Thyroid gland (tissue), 4 donors: ENCODE measurements around the gene CAPG.

Experiments used
- POLR2A ChIP-seq, 2 donors: fragments of 450-650 bp; IDR thresholded peaks; one replicate each; pipeline ENCODE4 v1.6.1; 2017; ENCODE audit warnings: antibody characterized with exemption in 2 of 2, mild to moderate bottlenecking in 2 of 2, moderate library complexity in 1 of 2
- TF ChIP-seq, protein P1 (sequence below), 6 experiments: fragments of 200-600 bp in 3 of 6; fragments of 450-650 bp in 3 of 6; sonication (generic) in 3 of 6; IDR thresholded peaks; one replicate each; pipeline ENCODE4 v1.5.1; 2016 to 2019; ENCODE audit warnings: antibody characterized with exemption in 6 of 6, mild to moderate bottlenecking in 2 of 6, inconsistent platforms in 1 of 6, moderate library complexity in 1 of 6

DNA sequence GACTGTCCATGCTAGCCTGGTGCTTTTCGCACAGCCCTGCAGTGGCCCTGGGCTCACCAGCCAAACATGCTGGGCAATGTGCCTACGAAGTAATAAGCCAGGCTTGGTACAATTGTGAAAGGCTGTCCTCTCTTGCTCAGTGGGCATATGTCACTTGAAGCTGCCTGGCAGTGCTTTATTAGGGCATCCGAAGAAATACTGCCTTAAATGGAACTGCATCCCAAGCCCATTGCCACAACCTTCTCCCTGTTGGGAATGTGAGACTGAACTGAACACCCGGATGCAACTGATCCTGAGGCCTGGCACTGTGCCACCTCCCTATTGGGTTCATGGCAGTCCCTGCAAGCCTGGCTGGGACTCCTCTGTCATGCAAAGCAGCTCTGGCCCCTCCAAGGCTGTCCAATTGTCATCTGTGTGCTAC lies 15.9 kb downstream of the CAPG start:
- TF ChIP-seq, protein P1, sequence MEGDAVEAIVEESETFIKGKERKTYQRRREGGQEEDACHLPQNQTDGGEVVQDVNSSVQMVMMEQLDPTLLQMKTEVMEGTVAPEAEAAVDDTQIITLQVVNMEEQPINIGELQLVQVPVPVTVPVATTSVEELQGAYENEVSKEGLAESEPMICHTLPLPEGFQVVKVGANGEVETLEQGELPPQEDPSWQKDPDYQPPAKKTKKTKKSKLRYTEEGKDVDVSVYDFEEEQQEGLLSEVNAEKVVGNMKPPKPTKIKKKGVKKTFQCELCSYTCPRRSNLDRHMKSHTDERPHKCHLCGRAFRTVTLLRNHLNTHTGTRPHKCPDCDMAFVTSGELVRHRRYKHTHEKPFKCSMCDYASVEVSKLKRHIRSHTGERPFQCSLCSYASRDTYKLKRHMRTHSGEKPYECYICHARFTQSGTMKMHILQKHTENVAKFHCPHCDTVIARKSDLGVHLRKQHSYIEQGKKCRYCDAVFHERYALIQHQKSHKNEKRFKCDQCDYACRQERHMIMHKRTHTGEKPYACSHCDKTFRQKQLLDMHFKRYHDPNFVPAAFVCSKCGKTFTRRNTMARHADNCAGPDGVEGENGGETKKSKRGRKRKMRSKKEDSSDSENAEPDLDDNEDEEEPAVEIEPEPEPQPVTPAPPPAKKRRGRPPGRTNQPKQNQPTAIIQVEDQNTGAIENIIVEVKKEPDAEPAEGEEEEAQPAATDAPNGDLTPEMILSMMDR (IDR thresholded peaks at IDR 0.05): no peak
- no peak for TF ChIP-seq POLR2A (IDR thresholded peaks at IDR 0.05)
